ENCODE measurements around the gene CASP8AP2.
"Not testable (repeated sequence)": the region's sequence is repeated elsewhere in the genome, so short reads cannot be mapped to it uniquely, and the experiment has no call there.

CASP8AP2 gene

GRCh38 chr6:89819336-89820130 lies 10.1 kb upstream of the CASP8AP2 start, which contains the start of gene MDN1:
Gene MDN1, minus strand, starts transcription at chr6:89819794. Its CDS starts 187 bp downstream, at chr6:89819607.
- peak; percentile 86 for DNase-seq (ENCODE audit: low spot score)

GRCh38 chr6:89826029-89826528 lies 3.6 kb upstream of the CASP8AP2 start:
- no peak for DNase-seq (ENCODE audit: low spot score)

- not testable (repeated sequence) for DNase-seq (ENCODE audit: low spot score)
Observed at GRCh38 chr6:89828475-89828987, 1.1 kb upstream of the CASP8AP2 start.

GRCh38 chr6:89828988-89829471 lies 650 bp upstream of the CASP8AP2 start:
- peak; percentile 7 for DNase-seq (ENCODE audit: low spot score)

- DNase-seq (ENCODE audit: low spot score): no peak
Observed at GRCh38 chr6:89830170-89830809, 610 bp downstream of the CASP8AP2 start.

- DNase-seq (ENCODE audit: low spot score): peak; percentile 68
Observed at GRCh38 chr6:89834884-89835792, 5.5 kb downstream of the CASP8AP2 start.

GRCh38 chr6:89836639-89837222 lies 7.1 kb downstream of the CASP8AP2 start:
- no peak for DNase-seq (ENCODE audit: low spot score)

GRCh38 chr6:89840538-89840937 lies 10.9 kb downstream of the CASP8AP2 start:
- DNase-seq (ENCODE audit: low spot score): no peak

GRCh38 chr6:89842228-89842627 lies 12.5 kb downstream of the CASP8AP2 start:
- no peak for DNase-seq (ENCODE audit: low spot score)

- DNase-seq (ENCODE audit: low spot score): no peak
Observed at GRCh38 chr6:89843070-89843469, 13.4 kb downstream of the CASP8AP2 start.

- DNase-seq (ENCODE audit: low spot score): not testable (repeated sequence)
Observed at GRCh38 chr6:89847513-89847912, 17.8 kb downstream of the CASP8AP2 start.

- DNase-seq (ENCODE audit: low spot score): no peak
Observed at GRCh38 chr6:89853068-89853467, 23.4 kb downstream of the CASP8AP2 start.

GRCh38 chr6:89858041-89858440 lies 28.4 kb downstream of the CASP8AP2 start:
- DNase-seq (ENCODE audit: low spot score): no peak

- no peak for DNase-seq (ENCODE audit: low spot score)
Observed at GRCh38 chr6:89859744-89860143, 30.1 kb downstream of the CASP8AP2 start.

- no peak for DNase-seq (ENCODE audit: low spot score)
Observed at GRCh38 chr6:89862273-89862672, 32.6 kb downstream of the CASP8AP2 start.

GRCh38 chr6:89862698-89863097 lies 33.0 kb downstream of the CASP8AP2 start:
- DNase-seq (ENCODE audit: low spot score): no peak

- DNase-seq (ENCODE audit: low spot score): no peak
Observed at GRCh38 chr6:89866024-89866678, 36.5 kb downstream of the CASP8AP2 start.

- no peak for DNase-seq (ENCODE audit: low spot score)
Observed at GRCh38 chr6:89873721-89874120, 44.0 kb downstream of the CASP8AP2 start.

GRCh38 chr6:89874438-89874837 lies 44.8 kb downstream of the CASP8AP2 start:
- DNase-seq (ENCODE audit: low spot score): no peak

- no peak for DNase-seq (ENCODE audit: low spot score)
Observed at GRCh38 chr6:89886378-89887120, 56.9 kb downstream of the CASP8AP2 start.

Measured in CD4-positive, alpha-beta T cell treated with Interleukin-15 for 4 hours (primary cell).